Stimulated activated CD4-positive, alpha-beta T cell treated with anti-CD3 and anti-CD28 coated beads, Interleukin-12 subunit alpha, Interleukin-12 subunit beta, amount 100 ng/mL, for 24 hours (primary cell): ENCODE results near the gene DISP3.

Experiments
- DNase-seq, 2 experiments: peaks; one replicate each; pipeline ENCODE4 v3.0.0-alpha.2; 2020; ENCODE audit warnings: low read depth in 2 of 2

DISP3 gene

GRCh38 chr1:11543392-11543791 lies 64.4 kb downstream of the DISP3 start:
- DNase-seq = no peak

GRCh38 chr1:11543796-11544195 lies 64.8 kb downstream of the DISP3 start:
- no peak for DNase-seq

GRCh38 chr1:11546456-11546855 lies 67.5 kb downstream of the DISP3 start:
- DNase-seq = no peak

- peak in 1 of 2 experiments; percentile 28 for DNase-seq
Measured at GRCh38 chr1:11550664-11551283, 71.8 kb downstream of the DISP3 start.

- DNase-seq = no peak
Measured at GRCh38 chr1:11558276-11558675, 79.3 kb downstream of the DISP3 start.

- no peak for DNase-seq
Measured at GRCh38 chr1:11558871-11559590, 80.1 kb downstream of the DISP3 start.

- DNase-seq = no peak
Measured at GRCh38 chr1:11559591-11559970, 80.6 kb downstream of the DISP3 start.

- no peak for DNase-seq
Measured at GRCh38 chr1:11560061-11560460, 81.1 kb downstream of the DISP3 start.

GRCh38 chr1:11561740-11562139 lies 82.8 kb downstream of the DISP3 start:
- no peak for DNase-seq

GRCh38 chr1:11562664-11563063 lies 83.7 kb downstream of the DISP3 start:
- DNase-seq = no peak

GRCh38 chr1:11563560-11564069 lies 84.7 kb downstream of the DISP3 start:
- no peak for DNase-seq

GRCh38 chr1:11564237-11564636 lies 85.3 kb downstream of the DISP3 start:
- no peak for DNase-seq

GRCh38 chr1:11566042-11566850 lies 87.3 kb downstream of the DISP3 start:
- DNase-seq = no peak

- DNase-seq = no peak
Measured at GRCh38 chr1:11567244-11568065, 88.5 kb downstream of the DISP3 start.

- no peak for DNase-seq
Measured at GRCh38 chr1:11568687-11569086, 89.7 kb downstream of the DISP3 start.

GRCh38 chr1:11569551-11569950 lies 90.6 kb downstream of the DISP3 start:
- DNase-seq = no peak

GRCh38 chr1:11569954-11570353 lies 91.0 kb downstream of the DISP3 start:
- no peak for DNase-seq

- no peak for DNase-seq
Measured at GRCh38 chr1:11570821-11571380, 91.9 kb downstream of the DISP3 start.

GRCh38 chr1:11571906-11572616 lies 93.1 kb downstream of the DISP3 start:
- peak in 1 of 2 experiments; percentile 8 for DNase-seq

GRCh38 chr1:11573116-11573692 lies 94.2 kb downstream of the DISP3 start:
- no peak for DNase-seq
